Osteocyte (in vitro differentiated cells): ENCODE measurements around the gene CLPTM1L. TPM values are rescaled to one million over a fixed set of nuclear protein-coding genes. Genes with fewer than 3 reads are reported as not detected.

Experiments used
- DNase-seq: peaks from one replicate; pipeline ENCODE4 v3.0.0; 2021; ENCODE audit warnings: mixed read lengths; ENCODE audit not compliant: unreplicated experiment; ENCODE audit errors: extremely low spot score
- H3K27ac Mint-ChIP-seq: one replicate; pipeline ENCODE4 v1.8.0; 2021; ENCODE audit warnings: mild to moderate bottlenecking, mixed read lengths; ENCODE audit not compliant: unreplicated experiment
- H3K27me3 Mint-ChIP-seq: one replicate; pipeline ENCODE4 v1.8.0; 2021; ENCODE audit warnings: mixed read lengths; ENCODE audit not compliant: unreplicated experiment
- H3K36me3 Mint-ChIP-seq: one replicate; pipeline ENCODE4 v1.8.0; 2021; ENCODE audit warnings: mixed read lengths; ENCODE audit not compliant: unreplicated experiment
- H3K4me1 Mint-ChIP-seq: one replicate; pipeline ENCODE4 v1.8.0; 2021; ENCODE audit warnings: mixed read lengths; ENCODE audit not compliant: unreplicated experiment
- H3K4me3 Mint-ChIP-seq: one replicate; pipeline ENCODE4 v1.8.0; 2021; ENCODE audit warnings: mild to moderate bottlenecking, moderate library complexity, mixed read lengths; ENCODE audit not compliant: unreplicated experiment
- H3K9me3 Mint-ChIP-seq: one replicate; pipeline ENCODE4 v1.8.0; 2021; ENCODE audit warnings: mixed read lengths; ENCODE audit not compliant: unreplicated experiment
- CTCF ChIP-seq: fragments of 200-600 bp; sonication (generic); IDR thresholded peaks from 2 replicates; pipeline ENCODE4 v1.5.0; 2021; ENCODE audit warnings: antibody characterized with exemption, mild to moderate bottlenecking, moderate library complexity
- total RNA-seq: library from RNA; stranded (reverse); gene quantifications from 2 replicates; pipeline ENCODE4 v1.2.1, GENCODE V29; 2021

The CLPTM1L gene
- total RNA-seq, 1 donor from 2014 or later = 93.1 TPM

GRCh38 chr5:1325870-1326531 is 18.9 kb downstream of the CLPTM1L start:
- Mint-ChIP-seq H3K4me1 (peaks cover 22% of the 10 kb centered on the region), H3K36me3 (peaks cover 40% of the 10 kb centered on the region), H3K4me3 (no peak overlapping the region), H3K27ac (peak overlapping the region; percentile 52), H3K27me3 (no peaks in the 10 kb centered on the region), H3K9me3 (peaks cover 6% of the 10 kb centered on the region)
- DNase-seq = no peak
- no peak for TF ChIP-seq CTCF

DNA sequence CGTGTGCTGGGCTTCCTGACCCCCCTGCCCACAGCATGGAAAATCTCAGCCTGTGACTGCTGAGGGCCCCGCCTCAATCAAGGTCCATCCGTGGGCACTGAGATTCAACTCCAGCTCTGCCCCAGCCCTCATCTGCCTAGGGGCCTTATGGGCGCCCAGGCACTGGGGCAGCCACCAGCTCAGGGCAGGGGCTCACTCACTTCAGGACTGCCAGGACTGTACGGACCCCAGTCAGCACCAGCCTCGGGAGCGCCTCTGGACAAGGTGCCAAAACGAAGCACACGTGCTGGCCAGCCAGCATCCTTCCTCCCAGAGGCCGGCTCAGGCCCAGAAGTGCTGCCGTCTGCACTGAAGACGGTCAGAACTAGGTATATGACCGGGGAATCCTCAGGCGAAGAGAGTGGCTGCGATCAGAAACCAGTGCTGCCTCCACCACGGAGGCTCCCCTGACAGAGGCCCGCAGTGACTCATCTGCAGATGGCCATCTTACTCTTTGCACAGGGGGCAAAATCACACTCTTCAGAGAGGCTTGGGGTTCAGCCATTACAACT is 19.6 kb downstream of the CLPTM1L start:
- DNase-seq = no peak
- Mint-ChIP-seq H3K27ac (no peak overlapping the region), H3K36me3 (peaks cover 38% of the 10 kb centered on the region), H3K9me3 (peaks cover 6% of the 10 kb centered on the region), H3K4me1 (peaks cover 22% of the 10 kb centered on the region), H3K27me3 (no peaks in the 10 kb centered on the region), H3K4me3 (no peak overlapping the region)
- TF ChIP-seq CTCF = no peak

- H3K9me3 Mint-ChIP-seq = peaks cover 6% of the 10 kb centered on the region
- peaks cover 38% of the 10 kb centered on the region for H3K36me3 Mint-ChIP-seq
- H3K4me3 Mint-ChIP-seq = no peak overlapping the region
- no peak for DNase-seq
- peaks cover 22% of the 10 kb centered on the region for H3K4me1 Mint-ChIP-seq
- no peak overlapping the region for H3K27ac Mint-ChIP-seq
- H3K27me3 Mint-ChIP-seq = no peaks in the 10 kb centered on the region
- TF ChIP-seq CTCF = no peak
These were observed 20.1 kb downstream of the CLPTM1L start for GRCh38 chr5:1324719-1325190.

DNA sequence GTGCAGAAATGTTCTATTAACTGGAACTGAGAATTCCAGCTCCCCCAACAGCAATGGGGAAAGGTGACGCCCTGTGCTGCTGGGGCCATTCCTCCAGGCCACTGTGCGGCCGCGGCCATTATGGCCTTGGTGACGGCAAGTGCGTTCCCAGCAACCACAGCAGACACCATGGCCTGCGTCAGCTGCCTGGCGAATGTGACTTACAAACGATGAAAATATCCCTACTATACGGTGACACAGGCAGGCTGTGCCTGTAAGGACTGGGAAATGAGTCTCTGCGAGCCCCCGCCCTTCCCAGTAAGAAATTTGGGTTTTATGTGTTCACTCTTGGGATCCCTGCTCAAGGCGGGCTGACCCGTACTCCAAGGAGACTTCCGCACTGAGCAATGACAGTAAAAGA is 20.6 kb downstream of the CLPTM1L start:
- TF ChIP-seq CTCF = no peak
- Mint-ChIP-seq H3K36me3 (peaks cover 38% of the 10 kb centered on the region), H3K4me3 (no peak overlapping the region), H3K4me1 (peaks cover 22% of the 10 kb centered on the region), H3K9me3 (peaks cover 6% of the 10 kb centered on the region), H3K27me3 (no peaks in the 10 kb centered on the region), H3K27ac (no peak overlapping the region)
- no peak for DNase-seq

DNA sequence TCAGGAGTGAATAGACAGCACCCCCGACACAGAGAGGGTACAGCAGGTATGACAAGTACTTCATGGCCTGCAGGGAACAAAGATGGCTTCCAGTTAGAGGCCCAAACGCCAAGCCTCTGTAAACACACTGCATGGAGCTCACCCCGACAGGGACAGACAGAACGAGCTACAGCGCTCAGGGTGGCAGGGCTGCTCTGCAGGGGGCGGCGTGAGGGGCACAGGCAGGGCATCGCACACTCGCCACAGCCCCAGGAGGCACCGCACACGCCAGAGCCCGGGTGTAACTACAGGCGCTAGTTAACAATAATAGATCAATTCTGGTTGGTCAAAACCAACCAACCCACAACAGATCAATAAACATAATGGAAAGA is 21.1 kb downstream of the CLPTM1L start:
- H3K4me3 Mint-ChIP-seq = no peak overlapping the region
- peaks cover 40% of the 10 kb centered on the region for H3K36me3 Mint-ChIP-seq
- H3K9me3 Mint-ChIP-seq = peaks cover 3% of the 10 kb centered on the region
- TF ChIP-seq CTCF = no peak
- H3K27me3 Mint-ChIP-seq = no peaks in the 10 kb centered on the region
- peaks cover 21% of the 10 kb centered on the region for H3K4me1 Mint-ChIP-seq
- DNase-seq = no peak
- H3K27ac Mint-ChIP-seq = no peak overlapping the region
